Ecto neural progenitor cell (in vitro differentiated cells): Measurements from ENCODE around the gene KRT17.
"Not testable (repeated sequence)": the region's sequence is repeated elsewhere in the genome, so short reads cannot be mapped to it uniquely, and the experiment has no call there.

Source experiments
- DNase-seq: peaks from one replicate; pipeline ENCODE4 v3.0.0-alpha.2; 2018; ENCODE audit warnings: low spot score

The KRT17 gene

DNA sequence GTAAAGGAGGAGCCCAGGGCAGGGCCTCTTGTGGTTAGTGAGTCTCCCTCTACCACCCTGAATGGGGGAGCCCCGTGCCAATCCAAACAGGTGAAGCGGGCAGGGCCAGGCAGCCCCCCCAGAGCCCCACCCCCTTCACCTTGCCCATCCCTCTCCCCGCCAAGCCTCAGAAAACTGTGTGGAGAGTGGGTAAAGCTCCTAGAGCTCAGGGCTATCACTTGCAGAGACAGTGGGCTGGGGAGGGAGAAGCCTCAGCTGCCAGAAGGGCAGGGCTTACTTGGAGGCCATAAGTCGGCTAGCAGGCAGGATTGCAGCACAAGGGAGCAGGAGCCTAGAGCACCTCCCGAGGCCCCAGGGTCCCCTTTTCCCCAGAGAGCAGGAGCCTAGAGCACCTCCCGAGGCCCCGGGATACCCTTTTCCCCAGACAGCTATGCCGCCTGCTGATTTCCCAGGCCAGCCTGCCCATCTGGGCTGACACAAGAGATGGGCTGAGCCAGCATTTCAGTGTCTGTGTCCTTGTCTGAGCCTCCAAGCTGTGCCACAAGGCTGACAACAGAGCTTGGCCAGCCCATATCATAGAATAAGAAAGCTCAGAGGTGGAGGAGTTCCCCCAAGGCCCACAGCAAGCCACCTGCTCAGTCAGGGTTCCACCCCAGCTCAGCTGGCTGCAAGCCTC is 30.9 kb downstream of the KRT17 start:
- no peak for DNase-seq

DNA sequence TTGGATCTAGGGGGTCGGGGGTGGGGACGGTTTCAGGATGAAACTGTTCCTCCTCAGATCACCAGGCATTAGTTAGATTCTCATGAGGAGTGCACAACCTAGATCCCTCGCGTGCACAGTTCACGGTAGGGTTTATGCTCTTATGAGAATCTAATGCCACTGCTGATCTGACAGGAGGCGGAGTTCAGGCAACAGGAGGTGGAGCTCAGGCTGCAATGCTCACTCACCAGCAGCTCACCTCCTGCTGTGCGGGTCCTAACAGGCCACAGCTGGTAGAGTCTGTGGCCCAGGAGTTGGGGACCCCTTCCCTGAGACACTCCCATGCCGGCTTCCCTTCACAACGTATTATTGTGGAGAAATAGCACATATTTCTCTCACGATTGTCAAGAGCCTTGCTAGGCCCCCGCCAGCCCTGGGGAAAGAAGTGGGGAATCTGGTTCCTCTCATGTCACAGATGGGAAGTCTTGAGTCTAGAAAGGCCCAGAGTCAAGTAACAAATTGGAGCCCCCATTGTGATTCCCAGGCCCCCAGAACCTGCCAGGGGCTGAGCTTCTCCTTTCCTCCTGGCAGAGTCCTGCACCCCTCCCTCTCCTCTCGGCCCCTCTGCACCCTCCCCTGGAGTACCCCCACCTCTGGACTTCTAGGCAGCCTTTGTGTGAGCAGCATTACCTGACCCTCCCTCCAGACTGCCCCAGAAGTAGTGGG is 31.6 kb downstream of the KRT17 start:
- no peak for DNase-seq

DNA sequence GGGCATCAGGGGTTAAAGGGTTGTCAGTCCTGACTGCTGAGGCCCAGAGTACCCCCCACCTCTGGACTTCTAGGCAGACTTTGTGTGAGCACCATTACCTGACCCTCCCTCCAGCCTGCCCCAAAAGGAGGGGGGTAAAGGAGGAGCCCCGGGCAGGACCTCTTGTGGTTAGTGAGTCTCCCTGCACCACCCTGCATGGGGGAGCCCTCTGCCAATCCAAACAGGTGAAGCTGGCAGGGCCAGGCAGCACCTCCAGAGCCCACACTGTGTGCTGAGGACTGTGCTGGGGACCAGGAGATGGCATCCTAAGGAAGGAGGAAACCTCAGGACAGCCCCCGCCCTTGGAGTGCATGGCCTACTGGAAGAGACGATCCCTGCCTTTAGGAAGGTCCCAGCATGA is 35.1 kb downstream of the KRT17 start:
- no peak for DNase-seq

- DNase-seq: no peak
These were observed 36.1 kb downstream of the KRT17 start for GRCh38 chr17:41588126-41588810.

DNA sequence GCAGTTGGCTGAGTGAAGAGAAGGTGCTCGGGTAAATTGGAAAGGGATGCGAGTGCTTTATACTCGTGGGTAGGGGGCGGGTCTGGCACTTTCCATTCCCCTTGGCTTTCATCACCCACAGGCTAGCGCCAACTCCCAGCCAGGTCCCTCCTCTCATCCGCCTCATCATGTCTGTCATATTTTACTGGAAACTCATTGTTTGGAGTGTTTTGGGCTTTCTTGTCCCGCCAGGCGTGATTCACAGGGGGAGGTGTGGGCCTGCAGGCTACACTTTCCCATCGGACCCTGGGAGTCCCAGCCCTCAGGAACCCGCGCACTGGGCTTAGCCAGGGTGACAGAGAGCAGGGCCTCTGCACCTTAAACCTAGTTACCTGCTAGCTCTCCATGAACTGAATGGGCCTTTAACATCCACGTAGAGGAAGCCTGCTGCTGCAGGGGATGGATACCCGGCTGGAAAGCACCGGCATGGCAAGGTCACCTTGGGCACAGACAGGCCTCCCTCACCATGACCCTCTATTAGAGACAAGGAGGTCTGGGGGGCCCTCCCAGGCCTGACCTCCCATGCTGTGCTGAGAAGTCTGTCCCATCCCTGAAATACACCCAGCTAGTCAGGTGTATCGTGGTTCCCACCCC is 37.4 kb downstream of the KRT17 start, which contains the start of gene KRT14:
Gene KRT14, minus strand, starts transcription at position 33 of the 633 bp plus-strand sequence. CDS start 61 bp downstream, outside the sequence.
- no peak for DNase-seq

- no peak for DNase-seq
These were observed 38.9 kb downstream of the KRT17 start for GRCh38 chr17:41585301-41586056.

- DNase-seq: not testable (repeated sequence)
These were observed 39.9 kb downstream of the KRT17 start for GRCh38 chr17:41584331-41584927.

GRCh38 chr17:41583137-41584127 is 40.9 kb downstream of the KRT17 start:
- no peak for DNase-seq

DNA sequence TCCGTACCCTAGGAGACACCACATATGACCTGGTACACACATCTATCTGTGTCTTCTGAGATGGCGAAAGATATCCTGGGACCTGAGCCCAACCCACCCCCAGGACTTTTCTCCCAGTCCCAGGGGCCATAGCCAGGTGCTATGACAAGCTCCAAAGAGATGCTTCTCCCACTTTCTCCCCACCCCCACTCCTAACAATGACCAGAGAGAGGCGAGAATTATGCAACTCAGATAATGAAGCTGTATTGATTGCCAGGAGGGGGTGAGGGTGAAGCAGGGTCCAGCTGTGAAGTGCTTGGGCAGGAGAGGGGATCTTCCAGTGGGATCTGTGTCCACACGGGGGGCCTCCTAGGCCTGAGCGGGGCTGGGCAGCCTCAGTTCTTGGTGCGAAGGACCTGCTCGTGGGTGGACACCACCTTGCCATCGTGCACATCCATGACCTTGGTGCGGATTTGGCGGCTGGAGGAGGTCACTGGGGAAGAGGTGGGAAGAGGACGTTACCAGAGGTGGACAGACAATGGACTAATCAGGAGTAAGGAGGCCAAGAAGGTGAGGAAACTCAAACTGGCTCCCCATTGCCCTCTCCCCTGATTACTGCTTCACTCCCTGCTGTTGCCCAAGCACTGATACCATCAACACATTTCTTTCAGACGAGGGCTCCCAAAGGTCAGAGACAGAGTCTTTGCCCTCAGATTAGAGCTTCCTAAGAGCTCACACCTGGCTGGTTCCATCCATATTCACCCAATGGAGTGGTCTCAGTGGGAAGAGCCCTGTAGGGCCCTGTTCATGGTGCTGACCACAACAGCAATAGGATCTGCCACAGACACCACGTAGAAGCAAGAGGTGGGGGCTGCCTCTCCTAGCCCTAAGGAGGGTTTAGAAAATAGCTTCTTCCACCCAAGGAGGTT is 42.1 kb downstream of the KRT17 start:
- DNase-seq: not testable (repeated sequence)

DNA sequence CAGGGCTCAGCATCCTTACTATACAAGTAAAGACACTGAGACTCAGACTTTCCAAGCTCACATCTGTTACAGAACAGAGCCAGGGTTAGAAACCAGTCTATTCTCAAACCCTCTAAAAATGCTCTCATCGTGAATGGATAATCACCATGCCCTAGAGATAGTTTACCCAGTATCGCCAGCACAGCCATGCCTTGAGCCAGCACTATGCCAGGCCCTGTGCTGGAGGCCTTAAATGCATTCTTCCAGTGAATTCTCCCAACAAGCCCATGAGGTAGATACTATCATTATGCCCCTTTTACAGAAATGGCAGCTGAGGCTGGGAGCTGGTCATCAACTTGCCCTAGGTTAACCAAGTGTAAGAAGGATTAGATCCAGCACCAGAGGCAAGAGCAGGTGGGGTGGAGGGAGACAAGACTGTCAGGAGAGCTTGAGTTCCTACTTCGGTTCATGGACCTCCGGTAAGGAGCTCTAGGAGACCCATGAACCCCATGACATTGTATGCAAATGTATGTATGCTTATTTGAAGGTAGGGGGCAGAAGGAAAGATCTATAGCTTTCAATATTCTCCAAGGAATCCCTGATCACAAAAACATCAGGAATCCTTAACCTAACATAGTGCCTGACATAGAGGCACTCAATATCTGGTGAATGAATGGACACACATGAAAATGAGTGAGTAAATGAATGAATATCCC is 42.9 kb downstream of the KRT17 start:
- DNase-seq: no peak

GRCh38 chr17:41580687-41581365 is 43.5 kb downstream of the KRT17 start:
- no peak for DNase-seq

- DNase-seq: no peak
These were observed 44.2 kb downstream of the KRT17 start for GRCh38 chr17:41580244-41580575.

- peak; percentile 97 for DNase-seq
These were observed 44.7 kb downstream of the KRT17 start for GRCh38 chr17:41579484-41580243.

GRCh38 chr17:41578971-41579370 is 45.4 kb downstream of the KRT17 start:
- no peak for DNase-seq

DNA sequence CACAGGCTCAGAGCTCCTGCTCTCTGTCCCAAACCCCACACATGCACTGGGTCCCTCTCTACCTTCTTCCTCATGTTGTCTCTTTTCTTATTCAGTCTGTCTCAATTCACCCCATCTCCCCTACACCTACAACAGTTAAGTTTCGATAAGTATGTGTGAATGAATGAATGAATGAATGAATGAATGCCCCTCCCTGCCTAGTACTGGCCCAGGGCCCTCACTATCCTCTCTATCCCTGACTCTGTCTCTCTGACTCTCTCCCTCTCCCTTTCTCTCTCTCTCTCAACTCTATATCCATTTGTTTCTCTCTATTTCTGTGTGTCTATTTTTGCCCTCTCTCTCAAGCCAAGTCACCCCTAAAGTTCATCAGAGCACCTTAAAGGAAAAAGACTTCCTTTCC is 45.8 kb downstream of the KRT17 start:
- no peak for DNase-seq

- not testable (repeated sequence) for DNase-seq
These were observed 47.6 kb downstream of the KRT17 start for GRCh38 chr17:41576740-41577139.

- DNase-seq: no peak
These were observed 49.0 kb downstream of the KRT17 start for GRCh38 chr17:41575336-41575735.
